ENCODE data around the gene HHAT.

Gene HHAT

GRCh38 chr1:210505601-210506496, 177.1 kb downstream of the HHAT start:
- H3K4me3 ChIP-seq (ENCODE audit: low read depth, low read length), result no peak overlapping the region

GRCh38 chr1:210506689-210507088, 178.0 kb downstream of the HHAT start:
- TF ChIP-seq CTCF (IDR thresholded peaks at IDR 0.05; ENCODE audit: insufficient read depth, low read length, missing control alignments), result no peak
- ChIA-PET CTCF (interaction anchor here (1.2 kb wide), 1 partner anchor 46 kb away, joined by 3 read pairs; no protein-coding TSS in a partner anchor), POLR2A (no interaction called here)
- DNase-seq (ENCODE audit: low read depth, low spot score), result no peak
- H3K4me3 ChIP-seq (ENCODE audit: low read depth, low read length), result no peak overlapping the region

More at GRCh38 chr1:210505601-210506496, 177.1 kb downstream of the HHAT start:
- TF ChIP-seq CTCF (IDR thresholded peaks at IDR 0.05; ENCODE audit: insufficient read depth, low read length, missing control alignments), result no peak
- no peak for DNase-seq (ENCODE audit: low read depth, low spot score)
- ChIA-PET CTCF (interaction anchor here (1.2 to 2.9 kb wide), 3 partner anchors 30 to 628 kb away, joined by 3 to 10 read pairs (median 3); partner anchors contain the start of gene KCNH1), POLR2A (no interaction called here)

GRCh38 chr1:210516092-210516656, 187.5 kb downstream of the HHAT start:
- TF ChIP-seq CTCF (IDR thresholded peaks at IDR 0.05; ENCODE audit: insufficient read depth, low read length, missing control alignments), result no peak
- ChIA-PET POLR2A (no interaction called here), CTCF (interaction anchor here (0.6 to 1.7 kb wide), 2 partner anchors 68 to 332 kb away, joined by 3 to 6 read pairs; no protein-coding TSS in a partner anchor)
- no peak overlapping the region for H3K4me3 ChIP-seq (ENCODE audit: low read depth, low read length)
- no peak for DNase-seq (ENCODE audit: low read depth, low spot score)

GRCh38 chr1:210516697-210517459, 188.2 kb downstream of the HHAT start:
- no peak for TF ChIP-seq CTCF (IDR thresholded peaks at IDR 0.05; ENCODE audit: insufficient read depth, low read length, missing control alignments)
- CTCF ChIA-PET, result interaction anchor here (1.0 to 1.7 kb wide), 4 partner anchors 17 to 617 kb away, joined by 3 to 6 read pairs (median 3); partner anchors contain the start of gene KCNH1
- DNase-seq (ENCODE audit: low read depth, low spot score), result no peak
- POLR2A ChIA-PET, result interaction anchor here (0.6 kb wide), 1 partner anchor 615 kb away, joined by 3 read pairs; no protein-coding TSS in a partner anchor
- no peak overlapping the region for H3K4me3 ChIP-seq (ENCODE audit: low read depth, low read length)

- ChIA-PET POLR2A (no interaction called here), CTCF (no interaction called here)
- TF ChIP-seq CTCF (IDR thresholded peaks at IDR 0.05; ENCODE audit: insufficient read depth, low read length, missing control alignments), result no peak
Measured at GRCh38 chr1:210523830-210524229, 195.1 kb downstream of the HHAT start.

More at GRCh38 chr1:210523830-210524229, 195.1 kb downstream of the HHAT start:
- no peak overlapping the region for H3K4me3 ChIP-seq (ENCODE audit: low read depth, low read length)
- DNase-seq (ENCODE audit: low read depth, low spot score), result no peak

Data from AG04449 (cell line).